ENCODE measurements around the gene LRRC74B. TPM values are rescaled to one million over a fixed set of nuclear protein-coding genes. Genes with fewer than 3 reads are reported as not detected.
"Not testable (repeated sequence)": the region's sequence is repeated elsewhere in the genome, so short reads cannot be mapped to it uniquely, and the experiment has no call there.

Gene LRRC74B
- polyA plus RNA-seq, 5 donors: 0.25 to 2.4 (median 1.4) TPM

DNA sequence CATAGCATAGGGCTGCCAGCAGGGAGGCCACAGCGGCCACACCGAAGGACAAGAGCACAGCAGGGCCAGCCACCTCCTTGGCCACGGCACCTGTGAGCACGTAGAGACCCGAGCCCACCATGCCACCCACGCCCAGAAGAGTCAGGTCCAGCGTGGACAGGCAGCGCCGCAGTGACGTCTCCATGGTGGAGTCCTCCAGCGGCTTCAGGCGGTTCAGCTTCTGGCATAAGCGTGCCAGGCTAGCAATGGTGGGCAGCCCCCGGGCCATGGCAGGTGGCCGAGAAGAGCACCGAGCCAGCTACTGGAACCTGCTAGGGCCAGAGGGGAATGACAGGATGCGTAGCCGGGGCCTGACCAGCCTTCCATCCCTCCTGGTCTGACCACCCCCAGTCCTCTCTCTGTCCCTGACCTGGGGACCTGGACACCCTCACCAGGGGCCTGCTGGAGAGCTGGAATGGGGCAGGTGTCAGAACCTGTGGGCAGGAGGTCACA is 14.2 kb upstream of the LRRC74B start:
- no peak for DNase-seq

DNA sequence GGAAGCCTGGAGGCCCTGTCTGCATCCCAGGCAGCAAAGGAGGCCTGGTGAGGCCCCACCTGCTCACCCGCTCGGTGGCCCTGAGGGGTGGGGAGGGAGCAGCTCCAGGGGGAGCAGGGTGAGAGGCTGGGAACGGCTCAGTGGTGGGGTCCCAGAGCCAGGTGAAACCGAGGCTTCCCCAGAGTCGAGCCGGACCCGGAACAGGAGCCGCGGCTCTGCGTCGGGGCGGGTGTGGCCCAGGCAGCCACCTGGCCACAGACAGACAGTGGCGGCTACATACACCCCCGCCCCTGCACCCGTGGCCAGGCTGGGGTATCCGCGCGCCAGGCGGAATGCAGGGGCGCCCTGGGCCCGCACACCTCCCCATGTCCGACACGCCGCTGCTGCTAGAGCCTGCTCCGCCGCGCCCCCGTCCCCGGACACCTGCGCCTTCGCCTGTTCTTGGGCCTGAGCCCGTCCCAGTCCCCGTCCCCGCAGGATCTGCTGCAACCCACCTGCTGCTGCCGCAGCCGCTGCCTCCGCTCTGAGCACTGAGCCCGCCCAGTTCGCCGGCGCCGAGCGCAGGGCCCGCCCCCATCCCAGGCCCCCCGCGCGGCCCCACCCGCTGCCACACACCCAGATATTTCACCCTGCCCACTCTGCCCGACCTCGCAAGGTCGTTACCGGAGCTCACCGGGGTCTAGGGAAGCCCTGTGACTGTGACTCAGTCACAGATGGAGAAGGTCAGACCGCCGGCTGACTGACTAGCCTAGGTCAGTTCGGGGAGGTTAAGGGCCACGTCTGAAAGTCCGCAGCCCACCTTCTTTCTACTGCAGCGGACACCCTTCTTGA is 13.5 kb upstream of the LRRC74B start, which contains the start of gene SLC7A4:
Gene SLC7A4, minus strand, starts transcription at position 525 of the 831 bp plus-strand sequence. CDS start 749 bp downstream, outside the sequence.
- no peak for DNase-seq

DNA sequence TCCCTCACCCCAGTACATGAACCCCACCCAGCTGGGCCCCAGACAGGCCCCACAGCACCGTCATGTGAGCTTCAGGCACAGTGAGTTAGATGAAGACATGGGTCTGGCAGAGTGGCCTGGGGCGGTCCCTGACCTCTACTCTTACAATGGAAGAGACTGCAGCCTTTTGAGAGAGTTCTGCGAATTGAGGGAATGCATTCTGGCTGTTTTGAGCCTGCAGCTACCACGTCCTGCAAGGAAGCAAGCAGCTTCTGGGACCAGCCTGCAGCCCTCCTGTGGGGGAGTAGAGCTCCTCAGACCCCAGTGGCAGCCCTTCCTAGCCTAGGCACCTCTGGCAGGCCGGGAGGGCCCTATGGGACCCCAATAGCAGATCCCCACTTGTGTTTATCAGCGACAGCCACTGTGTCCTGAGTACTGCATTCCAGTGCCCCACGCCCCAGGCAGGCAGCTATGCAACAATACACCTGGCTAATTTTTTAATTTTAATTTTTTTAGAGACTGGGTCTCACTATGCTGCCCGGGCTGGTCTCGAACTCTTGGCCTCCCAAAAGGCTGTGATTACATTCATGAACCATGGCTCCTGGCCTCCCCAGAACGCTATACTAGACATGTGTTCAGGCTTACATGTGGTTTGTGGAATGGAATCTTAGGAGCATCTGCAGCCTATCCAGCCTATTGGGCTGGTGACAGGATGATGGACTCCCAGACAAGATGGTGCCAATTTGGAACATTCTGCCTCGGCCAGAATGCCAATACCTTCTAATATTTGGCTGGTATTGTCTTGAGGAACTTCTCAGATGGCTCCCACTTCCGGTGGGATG is 12.7 kb upstream of the LRRC74B start:
- no peak for DNase-seq

DNA sequence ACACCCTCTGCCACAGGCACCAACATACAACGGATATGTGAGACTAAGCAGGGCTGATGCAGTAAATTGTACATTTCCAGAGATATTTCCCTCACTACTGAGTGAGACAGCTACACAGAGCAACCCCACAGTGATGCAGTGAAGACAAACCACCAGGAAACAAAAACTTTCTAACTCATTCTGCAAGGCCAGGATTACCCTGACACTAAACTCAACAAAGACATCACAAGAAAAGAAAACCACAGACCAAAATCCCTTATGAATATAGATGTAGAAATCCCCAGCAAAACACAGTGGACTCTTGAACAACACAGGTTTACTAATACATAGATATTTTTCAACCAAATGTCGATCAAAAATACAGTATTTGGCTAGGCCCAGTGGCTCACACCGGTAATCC is 11.9 kb upstream of the LRRC74B start:
- DNase-seq: no peak

DNA sequence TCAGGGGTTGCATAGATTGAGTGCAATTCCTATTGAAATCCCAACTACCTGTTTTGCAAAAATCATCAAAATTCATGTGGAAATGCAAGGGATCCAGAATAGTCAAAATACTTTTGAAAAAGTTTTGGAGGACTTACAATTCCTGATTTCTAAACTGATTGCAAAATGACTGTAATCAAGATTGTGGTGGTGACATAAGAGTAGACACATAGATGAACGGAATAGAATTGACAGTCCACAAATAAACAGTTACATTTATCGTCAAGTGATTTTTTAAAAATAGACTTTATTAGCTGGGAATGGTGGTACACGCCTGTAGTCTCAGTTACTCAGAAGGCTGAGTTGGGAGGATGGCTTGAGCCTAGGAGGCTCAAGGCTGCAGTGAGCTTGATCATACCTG is 10.8 kb upstream of the LRRC74B start:
- no peak for DNase-seq

DNA sequence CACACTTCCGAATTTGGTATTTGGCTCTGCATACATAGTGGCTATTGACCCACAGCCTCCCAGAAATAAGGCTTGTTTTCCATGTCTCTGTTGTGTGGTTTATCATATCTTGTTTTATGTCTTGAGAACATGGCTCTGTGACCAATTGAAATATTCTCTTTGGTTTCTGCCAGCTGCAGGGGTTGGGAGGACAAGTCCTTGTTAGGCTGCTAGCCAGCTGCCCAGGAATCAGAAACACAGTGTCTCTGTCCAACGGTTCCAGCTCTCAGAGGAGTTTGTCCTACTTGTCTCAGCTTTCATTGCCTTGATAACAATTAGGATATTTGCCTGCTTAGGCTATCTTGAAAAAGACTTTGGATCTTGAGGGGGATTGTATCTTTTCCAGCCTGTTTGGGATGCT is 7.3 kb upstream of the LRRC74B start:
- DNase-seq: no peak

DNA sequence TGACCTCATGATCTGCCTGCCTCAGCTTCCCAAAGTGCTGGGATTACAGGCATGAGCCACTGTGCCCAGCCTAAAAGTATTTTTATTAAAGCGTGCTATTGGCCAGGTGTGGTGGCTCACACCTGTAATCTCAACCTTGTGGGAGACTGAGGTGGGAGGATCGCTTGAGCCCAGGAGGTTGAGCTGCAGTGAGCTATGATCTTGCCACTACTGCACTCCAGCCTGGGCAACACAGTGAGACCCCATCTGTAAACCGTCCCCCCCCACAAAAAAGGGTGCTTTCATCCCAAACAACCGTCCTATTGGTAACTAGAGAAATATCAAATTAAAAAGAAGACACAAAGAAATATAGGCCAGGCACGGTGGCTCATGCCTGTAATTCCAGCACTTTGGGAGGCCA is 6.6 kb upstream of the LRRC74B start:
- DNase-seq: not testable (repeated sequence)

DNA sequence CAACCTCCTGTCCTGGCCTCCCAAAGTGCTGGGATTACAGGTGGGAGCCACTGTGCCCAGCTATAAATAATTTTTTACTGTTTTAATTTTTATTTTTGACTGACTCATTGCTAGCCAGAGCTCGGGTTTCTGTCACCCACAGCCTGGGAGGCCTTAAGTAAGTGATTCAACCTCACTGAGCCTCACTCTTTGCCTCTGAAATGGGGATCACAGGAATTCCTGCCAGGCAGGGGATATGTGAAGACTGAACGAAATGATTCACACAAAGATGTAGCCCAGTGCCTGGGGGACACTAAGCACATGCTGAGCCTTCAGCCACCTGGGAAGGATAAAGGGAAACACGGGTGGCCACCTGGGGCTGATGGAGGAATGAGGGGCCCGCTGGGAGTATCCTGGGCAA is 3.8 kb upstream of the LRRC74B start:
- DNase-seq: no peak

DNA sequence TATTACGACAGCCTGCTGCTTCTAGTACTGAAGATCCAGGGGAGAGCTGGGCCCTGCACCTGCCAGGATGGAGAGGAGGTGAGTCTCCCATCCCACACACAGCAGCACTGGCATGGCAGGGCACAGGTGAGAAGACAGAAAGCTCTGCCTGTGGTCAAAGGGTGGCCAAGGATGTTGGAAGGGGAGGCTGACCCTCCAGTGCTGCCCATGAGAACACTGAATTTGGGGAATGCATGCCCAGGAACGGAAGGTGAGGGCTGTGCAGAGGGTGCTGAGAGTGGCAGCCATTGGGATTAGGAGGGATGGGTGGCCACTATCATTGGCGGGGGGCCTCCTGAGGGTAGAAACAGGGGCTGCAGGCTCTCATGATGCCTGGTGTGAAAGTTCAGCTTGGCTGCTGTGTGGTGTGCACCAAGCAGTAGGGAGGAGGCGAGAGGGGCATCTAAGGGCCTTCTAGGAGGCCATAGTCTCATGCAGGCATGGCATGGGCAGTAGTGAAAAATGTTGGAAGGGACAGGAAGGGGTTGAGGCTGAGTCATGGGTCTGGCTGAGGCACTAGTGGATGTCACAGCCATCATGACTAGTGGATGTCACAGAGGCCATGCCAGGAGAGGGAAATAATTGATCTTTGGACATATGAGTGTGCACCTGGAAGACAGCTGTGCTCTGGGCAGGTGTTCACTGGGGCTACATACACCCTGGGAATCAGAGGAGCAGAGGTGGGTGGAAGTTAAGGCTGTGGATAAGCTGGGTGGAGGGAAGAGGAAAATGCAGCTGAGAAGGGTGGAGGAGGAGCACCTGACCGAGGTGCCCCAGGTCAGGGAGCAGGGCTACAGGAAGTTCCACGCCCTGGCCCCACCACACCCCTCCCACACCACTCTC is 2.5 kb upstream of the LRRC74B start:
- no peak for DNase-seq

DNA sequence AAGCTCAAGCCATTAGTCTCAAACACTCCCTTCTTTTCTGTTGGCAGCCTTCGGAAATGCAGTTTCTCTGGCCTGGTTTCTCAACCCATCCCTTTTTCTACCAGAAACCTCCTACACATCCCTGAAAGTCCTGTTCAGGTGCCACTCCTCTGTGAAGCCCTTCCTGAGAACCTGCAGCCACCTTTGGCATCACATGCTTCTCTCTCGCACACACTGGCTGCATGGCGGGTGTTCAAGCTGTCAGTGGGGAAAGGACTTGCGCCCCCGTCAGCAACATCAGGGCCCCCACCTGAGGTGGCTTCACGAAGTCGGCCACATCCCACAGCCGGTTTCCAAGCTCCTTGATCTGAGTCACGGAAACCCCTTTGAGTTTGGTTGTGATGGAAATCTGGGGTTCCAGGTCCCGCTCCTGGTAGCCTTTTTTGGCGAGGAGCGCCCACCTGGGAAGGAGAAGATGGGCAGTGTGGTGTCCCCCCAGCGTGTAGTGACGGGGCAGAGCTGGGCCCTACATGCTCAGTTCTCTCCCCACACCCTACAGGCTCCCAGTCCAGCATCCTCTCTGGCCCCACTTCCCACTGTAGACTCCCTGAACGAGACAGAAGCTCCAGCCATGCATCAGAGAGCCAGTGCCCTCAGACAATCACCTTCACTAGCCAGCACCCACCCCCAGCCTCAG is 1.7 kb upstream of the LRRC74B start:
- no peak for DNase-seq

DNA sequence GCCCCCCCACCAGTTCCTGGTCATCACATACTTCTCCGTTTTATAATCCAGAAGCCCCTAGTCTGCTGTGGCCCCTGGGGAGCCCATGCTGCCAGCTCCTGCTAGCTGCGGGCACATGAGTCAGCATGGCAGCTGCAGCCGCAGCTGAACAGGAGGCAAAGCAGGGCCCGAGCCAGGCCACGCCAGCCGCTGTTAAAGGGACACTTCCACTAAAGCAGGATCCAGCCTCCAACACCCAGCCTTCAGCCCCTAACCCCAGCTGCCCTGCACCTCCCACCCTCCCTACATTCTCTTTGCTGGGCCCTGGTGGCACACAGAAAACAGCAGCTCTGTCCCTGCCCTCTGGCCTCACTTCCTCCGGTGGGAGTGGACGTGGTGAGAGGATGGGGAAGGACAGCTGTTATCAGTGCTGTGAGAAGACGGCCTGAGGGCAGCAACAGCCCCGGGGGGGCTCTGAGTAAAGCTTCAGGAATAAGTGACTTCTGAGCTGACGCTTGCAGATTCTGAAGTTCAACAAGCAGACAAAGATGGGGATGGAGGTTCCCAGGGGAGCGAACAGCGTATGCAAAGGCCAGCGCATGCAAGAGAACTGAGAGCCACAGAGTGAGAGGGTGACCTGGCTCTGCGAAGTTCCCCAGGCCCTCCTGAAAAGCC is 688 bp upstream of the LRRC74B start:
- no peak for DNase-seq

DNA sequence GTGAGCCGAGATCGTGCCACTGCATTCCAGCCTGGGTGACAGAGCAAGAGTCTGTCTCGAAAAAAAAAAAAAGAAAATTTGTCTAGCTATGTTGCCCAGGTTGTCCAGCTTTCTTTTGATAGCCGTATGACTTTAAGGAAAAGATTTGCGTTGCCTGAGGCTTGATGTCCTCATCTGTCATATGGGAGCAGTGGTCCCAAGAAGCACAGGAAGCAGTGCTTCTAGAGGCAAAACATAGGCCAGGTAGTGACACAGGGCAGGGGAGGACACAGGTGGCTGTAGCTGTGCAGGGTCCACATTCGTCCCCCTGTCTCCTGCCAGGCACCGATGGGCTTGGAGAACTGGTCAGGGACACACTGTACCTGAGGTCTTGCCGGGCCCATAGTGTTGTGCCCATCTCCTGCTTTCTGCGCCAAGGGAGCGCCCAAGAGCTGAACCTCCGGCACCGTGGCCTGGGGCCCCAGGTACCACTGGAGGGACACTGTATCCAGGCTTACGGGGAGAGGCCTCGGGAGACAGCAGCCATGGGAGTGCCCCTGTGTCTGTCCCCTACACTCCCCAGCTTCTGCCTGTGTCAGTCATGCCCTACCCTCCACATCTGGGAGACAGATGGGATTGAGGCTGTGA is 1.4 kb downstream of the LRRC74B start:
- no peak for DNase-seq

DNA sequence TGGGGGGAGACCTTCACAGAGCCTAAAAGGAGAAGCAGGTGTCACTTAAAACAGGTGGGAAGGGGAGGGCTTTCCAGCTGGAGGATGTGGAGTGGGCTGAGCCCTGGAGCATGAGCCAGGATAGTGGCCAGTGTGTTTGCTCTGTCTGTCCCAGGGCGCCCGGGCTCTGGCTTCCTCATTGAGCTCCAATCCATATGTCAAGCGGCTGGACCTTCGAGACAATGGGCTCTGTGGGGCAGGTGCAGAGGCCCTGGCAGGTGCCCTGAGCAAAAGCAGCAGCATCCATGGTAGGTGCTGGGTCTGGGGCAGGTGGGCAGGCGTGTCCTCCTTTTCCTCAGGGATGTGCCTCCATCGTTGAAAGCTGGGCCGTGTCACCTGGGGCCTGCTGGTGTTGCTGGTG is 2.0 kb downstream of the LRRC74B start:
- DNase-seq: no peak

DNA sequence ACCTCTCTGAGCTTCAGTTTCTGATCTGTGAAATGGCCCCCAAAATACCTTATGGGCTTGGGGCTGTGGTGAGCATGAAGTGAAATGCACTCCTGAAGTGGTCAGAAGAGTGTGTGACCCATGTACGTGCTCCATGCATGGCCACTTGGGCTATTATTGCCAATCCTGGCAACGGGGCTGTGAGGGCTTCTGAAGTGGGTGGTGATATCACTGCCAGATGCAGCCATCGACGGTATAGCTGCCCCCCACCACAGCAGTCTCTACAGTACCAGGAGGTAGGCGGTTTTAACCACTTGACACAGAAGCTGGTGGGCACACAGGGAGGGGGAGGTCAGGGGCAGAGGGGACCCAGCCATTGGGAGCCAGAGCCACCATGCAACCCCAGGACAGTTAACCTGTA is 2.7 kb downstream of the LRRC74B start:
- not testable (repeated sequence) for DNase-seq

DNA sequence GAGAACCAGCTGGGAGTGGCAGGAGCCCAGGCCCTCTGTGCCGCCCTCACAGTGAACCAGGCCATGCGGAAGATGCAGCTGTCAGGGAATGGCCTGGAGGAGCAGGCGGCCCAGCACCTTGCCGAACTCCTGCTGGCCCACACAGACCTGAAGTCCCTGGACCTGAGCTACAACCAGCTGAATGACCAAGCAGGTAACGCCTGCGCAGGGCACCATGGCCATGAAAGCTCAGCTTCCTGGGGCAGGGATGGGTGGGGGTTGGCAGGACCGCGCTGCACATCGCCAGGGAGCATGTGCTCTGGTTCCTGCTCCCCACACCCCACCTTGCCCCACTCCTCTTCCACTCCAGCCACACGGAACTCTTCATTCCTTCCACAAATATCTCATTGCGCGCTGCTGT is 3.2 kb downstream of the LRRC74B start:
- DNase-seq: not testable (repeated sequence)

DNA sequence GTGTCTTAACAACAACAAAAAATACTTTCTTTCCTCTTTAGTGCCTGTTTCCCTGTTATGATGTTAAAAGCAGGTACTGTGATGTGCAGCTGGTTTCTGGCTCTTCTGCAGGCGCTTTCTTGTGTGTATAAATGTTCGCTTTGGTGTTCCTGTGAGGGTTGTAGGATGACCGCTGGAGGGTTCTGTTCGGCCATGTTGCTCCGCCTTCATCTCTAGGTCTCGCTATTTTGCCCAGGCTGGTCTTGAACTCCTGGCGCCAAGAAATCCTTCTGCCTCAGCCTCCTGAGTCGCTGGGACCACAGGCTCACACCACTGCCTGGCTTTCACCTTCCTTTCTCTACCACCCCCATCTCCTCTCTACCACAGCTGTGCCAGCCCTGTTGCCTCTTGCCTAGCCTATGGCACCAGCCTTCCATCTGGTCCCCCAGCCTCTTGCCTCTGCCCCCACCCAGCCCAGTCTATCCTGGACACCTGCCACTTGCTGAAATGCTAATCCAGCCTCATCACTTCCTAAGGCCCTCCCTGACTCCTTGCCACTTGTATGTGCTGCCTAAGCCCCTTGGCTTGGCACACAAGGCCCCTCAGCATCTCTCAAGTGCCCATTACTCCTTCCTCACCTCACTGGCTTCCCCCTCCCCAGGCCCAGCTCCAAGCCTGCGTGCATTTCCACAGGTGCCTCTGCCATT is 5.5 kb downstream of the LRRC74B start:
- no peak for DNase-seq

DNA sequence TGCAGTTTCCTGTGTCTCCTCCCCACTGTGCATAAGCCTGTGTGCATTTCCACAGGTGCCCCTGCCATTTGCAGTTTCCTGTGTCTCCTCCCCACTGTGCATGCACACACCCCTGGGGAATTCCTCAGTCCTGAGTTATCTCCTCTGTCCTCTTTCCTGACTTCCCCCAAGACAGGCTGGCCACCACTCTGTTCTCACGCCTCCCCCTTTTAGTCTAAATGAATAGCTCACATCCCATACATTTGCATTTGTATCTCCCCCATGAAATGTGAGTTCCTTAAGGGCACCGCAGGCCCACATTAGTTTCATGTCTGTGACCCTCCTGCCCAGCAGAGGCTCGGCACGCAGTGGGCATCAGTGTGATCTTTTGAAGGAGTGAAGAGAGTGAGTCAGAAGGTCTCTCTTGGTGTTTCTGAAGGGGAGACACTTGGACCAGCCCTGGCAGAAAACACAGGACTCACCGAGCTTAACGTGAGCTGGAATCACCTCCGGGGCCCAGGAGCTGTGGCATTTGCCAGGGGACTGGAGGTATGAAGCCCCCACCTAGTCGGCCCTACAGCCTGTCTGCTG is 6.2 kb downstream of the LRRC74B start:
- DNase-seq: no peak

DNA sequence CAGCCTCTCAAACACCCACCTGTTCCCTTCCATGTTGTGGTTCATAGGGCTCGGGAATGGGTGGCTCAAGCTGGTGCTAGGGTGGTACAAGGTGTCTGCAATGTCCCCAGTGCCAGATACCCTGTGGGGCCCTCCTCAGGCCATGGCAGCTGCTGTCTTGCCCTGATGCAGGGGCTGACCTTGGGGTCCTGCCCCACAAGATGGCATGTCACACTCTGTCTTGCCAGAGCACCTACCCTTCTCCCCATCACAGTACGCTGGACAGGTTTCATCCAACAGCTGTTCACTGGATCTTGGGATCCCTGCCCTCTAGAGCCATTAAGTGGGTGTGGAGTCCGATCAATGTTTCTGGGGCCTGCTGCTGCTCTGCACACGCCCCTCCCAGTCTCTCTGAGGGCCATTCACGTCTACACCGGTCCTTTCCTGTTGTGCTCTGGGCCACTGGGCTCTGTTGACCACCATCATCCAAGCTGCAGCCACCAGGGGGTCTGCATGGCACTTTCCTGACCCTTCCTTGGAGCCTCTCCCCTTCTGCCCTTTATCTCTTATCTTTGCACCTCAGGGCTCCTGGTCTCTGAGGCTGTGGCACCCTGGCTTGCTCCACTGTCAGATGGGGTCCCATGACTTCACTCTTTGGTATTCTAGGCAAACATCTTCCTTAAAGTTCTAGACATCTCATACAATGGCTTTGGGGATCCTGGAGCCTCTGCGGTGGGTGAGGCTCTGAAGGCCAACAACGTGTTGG is 7.1 kb downstream of the LRRC74B start:
- no peak for DNase-seq

Measured in right lung (tissue), 5 donors.